ENCODE data around the gene TEKTIP1.

- TF ChIP-seq, protein P1, sequence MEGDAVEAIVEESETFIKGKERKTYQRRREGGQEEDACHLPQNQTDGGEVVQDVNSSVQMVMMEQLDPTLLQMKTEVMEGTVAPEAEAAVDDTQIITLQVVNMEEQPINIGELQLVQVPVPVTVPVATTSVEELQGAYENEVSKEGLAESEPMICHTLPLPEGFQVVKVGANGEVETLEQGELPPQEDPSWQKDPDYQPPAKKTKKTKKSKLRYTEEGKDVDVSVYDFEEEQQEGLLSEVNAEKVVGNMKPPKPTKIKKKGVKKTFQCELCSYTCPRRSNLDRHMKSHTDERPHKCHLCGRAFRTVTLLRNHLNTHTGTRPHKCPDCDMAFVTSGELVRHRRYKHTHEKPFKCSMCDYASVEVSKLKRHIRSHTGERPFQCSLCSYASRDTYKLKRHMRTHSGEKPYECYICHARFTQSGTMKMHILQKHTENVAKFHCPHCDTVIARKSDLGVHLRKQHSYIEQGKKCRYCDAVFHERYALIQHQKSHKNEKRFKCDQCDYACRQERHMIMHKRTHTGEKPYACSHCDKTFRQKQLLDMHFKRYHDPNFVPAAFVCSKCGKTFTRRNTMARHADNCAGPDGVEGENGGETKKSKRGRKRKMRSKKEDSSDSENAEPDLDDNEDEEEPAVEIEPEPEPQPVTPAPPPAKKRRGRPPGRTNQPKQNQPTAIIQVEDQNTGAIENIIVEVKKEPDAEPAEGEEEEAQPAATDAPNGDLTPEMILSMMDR (IDR thresholded peaks at IDR 0.05) = no peak
- TF ChIP-seq POLR2A (IDR thresholded peaks at IDR 0.05) = no peak
These were observed 24.9 kb downstream of the TEKTIP1 start for GRCh38 chr19:3563709-3564524.
